Head of caudate nucleus (tissue), 42 donors: Measurements from ENCODE around the gene PIK3C2G.
"Not testable (repeated sequence)": the region's sequence is repeated elsewhere in the genome, so short reads cannot be mapped to it uniquely, and the experiment has no call there.

Experiments
- DNase-seq, 42 donors: peaks; one replicate each; pipeline versions ENCODE4 v3.0.0 to v3.0.0-alpha.2; 2020 to 2021; ENCODE audit warnings: mixed read lengths in 7 of 42
- intact Hi-C: fragments of 100-400 bp; cut with DNase I; formaldehyde crosslinking; loops from one replicate; pipeline ENCODE4 v1.15.0; 2022

Gene PIK3C2G

DNA sequence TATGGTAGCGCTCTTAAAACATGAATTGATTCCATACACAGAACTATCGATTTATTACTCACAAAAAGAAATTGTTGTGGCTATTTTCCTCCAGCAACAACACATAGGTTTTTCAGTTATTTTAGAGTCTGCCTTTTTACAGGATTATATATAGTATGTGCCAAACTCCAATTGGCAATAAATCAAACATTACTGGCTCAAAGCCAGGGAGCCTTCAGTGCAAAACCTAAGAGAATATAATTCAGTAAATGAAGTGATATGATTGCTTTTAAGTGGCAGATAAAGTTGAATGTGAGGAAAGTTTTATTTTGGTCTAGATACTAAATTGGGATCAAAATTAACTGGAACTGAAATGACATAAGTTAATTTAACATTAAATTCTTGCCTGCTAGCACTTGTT lies 234.8 kb downstream of the PIK3C2G start:
- DNase-seq, result no peak
- intact Hi-C loops, result no loop called here

GRCh38 chr12:18500160-18500574 lies 238.8 kb downstream of the PIK3C2G start:
- intact Hi-C loops, DNase-seq: not testable (repeated sequence)

DNA sequence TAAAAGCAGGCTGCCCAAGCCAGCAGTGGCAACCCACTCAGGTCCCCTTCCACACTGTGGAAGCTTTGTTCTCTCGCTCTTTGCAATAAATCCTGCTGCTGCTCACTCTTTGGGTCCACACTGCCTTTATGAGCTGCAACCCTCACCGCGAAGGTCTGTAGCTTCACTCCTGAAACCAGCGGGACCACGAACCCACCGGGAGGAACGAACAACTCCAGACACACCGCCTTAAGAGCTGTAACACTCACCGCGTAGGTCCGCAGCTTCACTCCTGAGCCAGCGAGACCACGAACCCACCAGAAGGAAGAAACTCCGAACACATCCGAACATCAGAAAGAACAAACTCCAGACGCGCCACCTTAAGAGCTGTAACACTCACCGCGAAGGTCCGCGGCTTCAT lies 239.4 kb downstream of the PIK3C2G start:
- not testable (repeated sequence) for DNase-seq

GRCh38 chr12:18502422-18502968 lies 241.2 kb downstream of the PIK3C2G start:
- DNase-seq, result no peak
- intact Hi-C loops, result no loop called here

More for the DNA sequence above, 239.4 kb downstream of the PIK3C2G start:
- intact Hi-C loops, result not testable (repeated sequence)

DNA sequence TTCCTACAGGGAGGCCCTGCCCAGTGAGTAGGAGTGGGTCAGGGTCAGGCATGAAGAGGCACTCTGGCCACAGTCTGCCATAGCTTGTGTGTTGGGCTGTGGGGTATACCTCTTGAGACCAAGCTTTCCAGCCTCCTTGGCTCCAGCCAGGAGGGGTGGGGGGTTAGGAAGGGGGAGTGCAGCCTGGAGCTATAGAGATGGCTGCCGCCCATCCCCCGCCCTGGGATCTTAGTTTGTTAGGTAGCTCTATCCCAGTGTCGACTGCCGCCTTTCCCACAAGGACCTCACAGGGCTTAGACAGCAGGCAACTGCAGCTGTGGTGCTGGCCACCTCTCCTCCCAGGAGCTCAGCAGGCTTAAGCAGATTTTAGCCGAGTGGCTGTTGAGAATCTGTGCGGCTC lies 260.1 kb downstream of the PIK3C2G start:
- intact Hi-C loops, result no loop called here
- no peak for DNase-seq

DNA sequence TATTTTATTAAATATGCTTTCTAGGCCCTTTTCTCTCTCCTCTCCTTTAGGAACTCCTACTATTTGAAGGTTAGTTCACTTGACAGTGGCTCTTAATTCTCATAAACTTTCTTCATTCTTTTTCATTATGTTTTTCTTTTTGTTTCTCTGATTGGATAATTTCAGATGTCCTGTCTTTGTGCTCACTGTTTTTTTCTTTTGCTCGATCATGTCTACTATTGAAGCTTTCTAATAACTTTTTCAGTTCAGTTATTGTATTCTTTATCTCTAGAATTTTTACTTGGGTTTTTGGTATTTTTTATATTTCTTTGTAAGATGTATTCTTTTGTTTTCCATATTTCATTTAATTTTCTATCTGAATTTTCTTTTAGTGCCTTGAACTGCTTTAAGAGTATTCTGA lies 261.5 kb downstream of the PIK3C2G start:
- intact Hi-C loops, result no loop called here

DNA sequence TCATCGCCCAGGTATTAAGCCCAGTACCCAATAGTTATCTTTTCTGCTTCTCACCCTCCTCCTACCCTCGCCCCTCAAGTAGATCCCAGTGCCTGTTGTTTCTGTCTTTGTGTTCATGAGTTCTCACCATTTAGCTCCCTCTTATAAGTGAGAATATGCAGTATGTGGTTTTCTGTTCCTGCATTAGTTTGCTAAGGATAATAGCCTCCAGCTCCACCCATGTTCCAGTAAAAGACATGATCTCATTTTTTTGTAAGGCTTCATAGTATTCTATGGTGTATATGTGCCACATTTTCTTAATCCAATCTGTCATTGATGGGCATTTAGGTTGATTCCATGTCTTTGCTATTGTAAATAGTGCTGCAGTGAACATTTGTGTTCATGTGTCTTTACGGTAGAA lies 281.2 kb downstream of the PIK3C2G start:
- DNase-seq, intact Hi-C loops: not testable (repeated sequence)

More for the DNA sequence above, 261.5 kb downstream of the PIK3C2G start:
- no peak for DNase-seq

DNA sequence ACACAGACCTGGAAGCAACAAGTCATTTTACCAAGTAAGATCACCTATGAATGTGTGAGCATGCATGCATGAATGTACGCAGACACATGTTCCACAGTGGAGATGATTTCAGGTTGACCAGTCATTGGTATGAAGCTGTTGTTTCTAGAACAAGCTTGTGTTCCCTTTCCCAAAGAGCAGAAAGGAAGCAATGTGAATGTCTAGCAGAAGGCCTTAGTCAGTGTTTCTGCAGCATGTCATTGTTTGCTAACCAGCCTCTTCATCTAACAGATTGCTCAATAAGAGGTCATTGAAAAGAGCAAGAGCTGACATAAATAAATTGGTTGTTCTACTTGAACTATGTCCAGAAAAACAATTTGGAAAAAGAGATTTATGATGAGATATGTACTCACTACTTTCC lies 285.1 kb downstream of the PIK3C2G start:
- no peak for DNase-seq
- intact Hi-C loops, result no loop called here

DNA sequence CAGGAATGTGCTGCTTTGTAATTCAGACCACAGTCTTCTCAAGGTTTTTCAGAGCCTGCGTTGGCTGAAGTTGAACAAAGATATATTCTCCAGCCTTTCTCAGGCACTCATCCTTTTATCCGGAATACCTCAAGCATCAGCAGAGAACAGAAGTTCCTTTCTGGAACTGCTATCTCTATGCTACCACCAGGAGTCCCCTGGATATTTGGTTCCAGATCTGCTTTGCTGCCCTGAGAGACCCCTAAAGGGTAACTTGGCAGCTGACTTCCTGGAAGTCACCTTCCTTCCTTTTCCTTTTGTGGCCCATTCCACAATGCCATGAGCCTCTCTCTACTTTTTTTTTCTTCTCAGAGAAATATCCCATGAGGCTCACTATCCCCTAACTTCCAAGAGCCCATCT lies 288.3 kb downstream of the PIK3C2G start:
- intact Hi-C loops, result no loop called here
- no peak for DNase-seq

DNA sequence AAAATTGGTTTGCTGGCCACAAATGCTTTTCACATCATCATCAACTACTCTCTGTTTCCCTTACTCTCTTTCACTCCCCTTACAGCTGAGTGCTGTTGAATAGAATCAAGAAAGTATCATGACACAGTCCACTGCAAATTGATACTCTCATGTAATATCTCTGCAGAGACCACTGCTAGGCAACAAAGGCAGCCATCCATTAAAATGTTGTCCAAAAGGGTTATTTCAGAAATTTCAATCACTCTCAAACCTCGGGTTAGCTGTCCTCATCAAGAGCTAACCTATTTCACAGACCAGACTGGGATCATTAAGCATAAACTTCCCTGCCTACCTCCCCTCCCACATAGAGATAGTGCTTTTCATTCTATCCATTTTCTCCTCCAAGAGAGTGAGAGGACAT lies 289.8 kb downstream of the PIK3C2G start:
- no peak for DNase-seq
- intact Hi-C loops, result no loop called here

DNA sequence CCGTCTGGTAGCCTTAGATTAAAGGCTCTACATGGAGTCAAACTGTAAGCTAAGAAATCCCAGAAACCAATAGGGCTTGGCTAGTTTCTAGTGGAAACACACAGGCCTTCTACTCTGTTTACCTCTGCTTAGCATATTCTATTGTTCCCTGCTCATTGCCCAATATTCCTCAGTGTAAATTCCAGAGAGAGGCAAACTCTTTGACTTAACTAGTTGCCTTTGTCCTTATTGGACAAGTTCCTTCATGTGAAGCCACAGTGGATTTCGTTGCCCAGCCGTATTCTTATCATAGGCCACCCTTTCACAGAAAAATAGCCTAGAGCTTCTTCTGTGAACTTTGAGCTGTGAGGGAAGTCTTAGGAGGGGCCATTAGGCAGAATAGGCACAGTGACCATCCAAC lies 290.4 kb downstream of the PIK3C2G start:
- intact Hi-C loops, result no loop called here
- DNase-seq, result no peak

DNA sequence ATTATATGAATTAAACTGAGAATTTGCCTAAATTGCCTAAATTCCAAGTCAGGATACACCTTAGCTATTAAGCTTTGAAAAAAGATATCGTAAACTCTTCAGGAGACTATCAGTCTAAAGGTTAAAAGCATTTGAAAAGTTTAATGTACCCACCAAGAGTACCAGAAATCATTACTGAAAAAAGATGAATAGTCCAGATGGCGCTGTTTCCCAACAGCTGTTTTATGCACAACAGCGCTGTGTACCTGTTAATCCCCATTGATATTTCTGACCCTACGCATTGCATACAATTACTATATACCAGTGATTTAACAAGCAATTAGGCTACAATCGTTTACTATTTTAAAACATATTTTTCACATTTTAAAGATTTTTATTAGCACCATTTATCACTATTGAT lies 291.5 kb downstream of the PIK3C2G start:
- no peak for DNase-seq
- intact Hi-C loops, result no loop called here

DNA sequence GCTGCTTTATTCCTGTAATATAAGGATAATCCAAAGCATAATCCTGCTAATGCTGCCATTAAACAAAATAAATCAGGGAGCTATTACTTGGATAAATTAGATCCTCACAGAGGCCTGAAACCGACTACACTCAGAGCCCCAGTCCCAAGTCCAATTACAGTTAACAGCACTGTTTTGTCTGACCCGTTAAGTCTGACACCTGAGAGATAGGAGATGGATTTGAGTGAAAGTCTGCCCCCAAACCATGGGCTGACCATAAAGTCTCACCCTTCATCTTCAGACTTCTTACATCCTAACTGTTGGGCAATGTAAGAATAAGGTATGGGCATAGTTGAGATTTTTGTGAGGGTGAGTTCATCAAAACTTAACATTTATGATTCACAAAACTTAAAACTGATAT lies 294.8 kb downstream of the PIK3C2G start:
- intact Hi-C loops, result no loop called here
- no peak for DNase-seq

- no peak for DNase-seq
- intact Hi-C loops, result no loop called here
These were observed 297.9 kb downstream of the PIK3C2G start for GRCh38 chr12:18559242-18559641.

GRCh38 chr12:18562531-18562930 lies 301.2 kb downstream of the PIK3C2G start:
- intact Hi-C loops, result no loop called here
- no peak for DNase-seq

- no peak for DNase-seq
- intact Hi-C loops, result no loop called here
These were observed 303.0 kb downstream of the PIK3C2G start for GRCh38 chr12:18564306-18564705.

GRCh38 chr12:18567787-18568186 lies 306.5 kb downstream of the PIK3C2G start:
- intact Hi-C loops, result no loop called here
- no peak for DNase-seq

DNA sequence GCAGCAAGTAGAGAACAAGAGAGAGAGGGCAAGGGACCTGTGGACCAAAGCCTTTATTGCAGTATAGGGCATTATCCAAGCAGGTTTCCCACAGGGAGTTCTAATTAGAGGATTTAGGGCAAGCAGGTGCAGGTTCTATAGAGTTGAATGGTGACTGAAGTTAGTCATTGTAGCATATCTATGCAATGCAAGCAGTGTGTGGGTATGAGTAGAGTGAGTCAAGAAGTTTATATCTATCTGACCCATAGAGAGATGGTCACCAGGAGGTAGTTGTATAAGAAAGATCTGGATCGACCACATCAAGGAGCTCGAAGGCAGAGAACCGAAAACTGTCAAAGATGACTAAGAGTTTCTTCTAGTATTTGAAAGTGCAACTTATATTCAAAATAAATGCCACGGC lies 309.2 kb downstream of the PIK3C2G start:
- DNase-seq, result no peak
- intact Hi-C loops, result no loop called here

DNA sequence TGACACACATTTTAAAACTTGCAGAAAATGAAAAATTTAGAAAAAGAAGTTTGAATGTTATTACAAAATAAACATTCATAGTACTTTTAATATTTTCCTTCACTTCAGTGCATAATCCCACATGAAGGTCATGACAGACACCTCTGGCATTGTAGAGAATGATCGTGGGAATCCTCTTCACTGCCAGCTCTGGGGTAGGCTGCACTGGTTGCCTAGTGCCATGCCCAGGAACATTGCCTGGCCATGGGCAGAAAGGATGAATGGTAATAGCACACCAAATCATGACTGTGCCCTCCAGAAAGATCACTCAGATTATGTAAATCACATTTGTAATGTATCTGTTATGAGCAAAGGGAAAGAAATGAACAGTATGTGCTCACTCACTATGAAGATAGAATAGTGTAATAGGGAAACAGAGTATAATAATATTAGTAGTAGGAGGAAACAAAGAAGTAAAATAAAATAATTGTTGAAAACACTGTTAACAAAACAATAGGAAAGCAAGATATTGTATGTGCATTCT lies 314.8 kb downstream of the PIK3C2G start:
- DNase-seq, result no peak
- intact Hi-C loops, result no loop called here

- intact Hi-C loops, result no loop called here
- DNase-seq, result no peak
These were observed 315.3 kb downstream of the PIK3C2G start for GRCh38 chr12:18576648-18577047.

DNA sequence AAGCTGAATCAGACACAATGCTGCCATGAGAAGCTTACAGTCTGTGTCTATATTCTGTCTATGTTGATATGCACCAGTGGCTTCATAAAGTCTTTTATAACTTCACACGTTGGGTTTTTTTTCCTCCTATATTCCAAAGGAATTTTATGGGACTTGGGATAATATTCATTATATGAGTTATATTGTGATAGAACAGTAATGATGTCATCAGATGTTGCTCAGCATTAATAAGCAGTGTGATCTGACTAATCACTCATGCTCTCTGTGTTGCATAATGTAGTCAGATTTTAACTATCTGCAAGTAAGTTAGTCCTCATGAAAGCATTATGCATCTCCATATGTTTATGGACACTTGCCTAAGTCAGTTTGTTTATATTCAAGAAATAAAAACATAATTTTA lies 316.9 kb downstream of the PIK3C2G start:
- intact Hi-C loops, result no loop called here

GRCh38 chr12:18580291-18580690 lies 319.0 kb downstream of the PIK3C2G start:
- intact Hi-C loops, result no loop called here
- DNase-seq, result no peak

More for the DNA sequence above, 316.9 kb downstream of the PIK3C2G start:
- no peak for DNase-seq
